Upper lobe of left lung (tissue), 6 donors: ENCODE measurements around the gene RECK. TPM values are rescaled to one million over a fixed set of nuclear protein-coding genes. Genes with fewer than 3 reads are reported as not detected.

Experiments used
- ATAC-seq, 2 donors: fragments of 200-7000 bp; cut with Tn5 transposase; one replicate each; pipeline ENCODE4 v1.9.1; 2022; ENCODE audit warnings: mild to moderate bottlenecking in 2 of 2, moderate library complexity in 2 of 2; ENCODE audit not compliant: low FRiP score in 2 of 2
- DNase-seq, 2 donors: peaks; one replicate each; pipeline ENCODE4 v3.0.0-alpha.2; 2019 to 2020
- H3K27ac ChIP-seq, 4 donors: fragments of 200-600 bp; sonication (generic); one replicate each; pipeline ENCODE4 v1.5.1; 2016 to 2019
- H3K27me3 ChIP-seq, 4 donors: fragments of 200-600 bp; sonication (generic); one replicate each; pipeline ENCODE4 v1.5.1; 2017 to 2019
- H3K36me3 ChIP-seq, 4 donors: fragments of 200-600 bp; sonication (generic); one replicate each; pipeline ENCODE4 v1.5.1; 2016 to 2019
- H3K4me1 ChIP-seq, 4 donors: fragments of 200-600 bp; sonication (generic); one replicate each; pipeline ENCODE4 v1.5.1; 2018 to 2019
- H3K4me3 ChIP-seq, 4 donors: fragments of 200-600 bp; sonication (generic); one replicate each; pipeline ENCODE4 v1.5.1; 2017 to 2019; ENCODE audit warnings: mild to moderate bottlenecking in 2 of 4, moderate library complexity in 1 of 4
- H3K9me3 ChIP-seq, 4 donors: fragments of 200-600 bp; sonication (generic); one replicate each; pipeline ENCODE4 v1.5.1; 2018 to 2019
- EP300 ChIP-seq, 4 donors: sonication (generic); formaldehyde crosslinking; IDR thresholded peaks; one replicate each; pipeline ENCODE4 v1.5.1; 2017; ENCODE audit warnings: antibody characterized with exemption in 4 of 4, control low read depth in 2 of 4
- POLR2A ChIP-seq, 4 donors: fragments of 450-650 bp; IDR thresholded peaks; one replicate each; pipeline ENCODE4 v1.5.1; 2016 to 2017; ENCODE audit warnings: antibody characterized with exemption in 4 of 4, mild to moderate bottlenecking in 2 of 4
- POLR2AphosphoS5 ChIP-seq, 2 donors: sonication (generic); formaldehyde crosslinking; IDR thresholded peaks; one replicate each; pipeline ENCODE4 v1.5.1; 2017; ENCODE audit warnings: antibody characterized with exemption in 2 of 2
- WGBS, 2 donors: methylation state at CpG; one replicate each; pipeline ENCODE4 v1.1.5; 2017 to 2018; 5-methylcytosine and 5-hydroxymethylcytosine counted together
- total RNA-seq, 6 donors: library from RNA; depleted of rRNA in 4 of 6; stranded (reverse); fragments of >200 nt in 4 of 6; gene quantifications; one replicate each; pipeline versions ENCODE4 v1.1.0 to v1.2.1, GENCODE V29; 2016 to 2021
- TF ChIP-seq, protein P1 (sequence below), 6 experiments: fragments of 450-650 bp in 4 of 6; fragments of 200-600 bp in 2 of 6; sonication (generic) in 2 of 6; IDR thresholded peaks; one replicate each; pipeline ENCODE4 v1.5.1; 2016 to 2019; ENCODE audit warnings: antibody characterized with exemption in 6 of 6
- donor health status: DM: no; HTN: no; CAD: no; lungs with moderate emphysema.
- donor health status: DM: no; HTN: yes; CAD: no; lungs with severe emphysema.

The RECK gene
- total RNA-seq, 6 donors from 2014 or later, result 8.4 to 17.6 (median 11.0) TPM

- H3K4me3 ChIP-seq, result no peak overlapping the region
- H3K27me3 ChIP-seq, result no peaks in the 10 kb centered on the region
- no peak for DNase-seq
- no peaks in the 10 kb centered on the region for H3K36me3 ChIP-seq
- TF ChIP-seq, protein P1, sequence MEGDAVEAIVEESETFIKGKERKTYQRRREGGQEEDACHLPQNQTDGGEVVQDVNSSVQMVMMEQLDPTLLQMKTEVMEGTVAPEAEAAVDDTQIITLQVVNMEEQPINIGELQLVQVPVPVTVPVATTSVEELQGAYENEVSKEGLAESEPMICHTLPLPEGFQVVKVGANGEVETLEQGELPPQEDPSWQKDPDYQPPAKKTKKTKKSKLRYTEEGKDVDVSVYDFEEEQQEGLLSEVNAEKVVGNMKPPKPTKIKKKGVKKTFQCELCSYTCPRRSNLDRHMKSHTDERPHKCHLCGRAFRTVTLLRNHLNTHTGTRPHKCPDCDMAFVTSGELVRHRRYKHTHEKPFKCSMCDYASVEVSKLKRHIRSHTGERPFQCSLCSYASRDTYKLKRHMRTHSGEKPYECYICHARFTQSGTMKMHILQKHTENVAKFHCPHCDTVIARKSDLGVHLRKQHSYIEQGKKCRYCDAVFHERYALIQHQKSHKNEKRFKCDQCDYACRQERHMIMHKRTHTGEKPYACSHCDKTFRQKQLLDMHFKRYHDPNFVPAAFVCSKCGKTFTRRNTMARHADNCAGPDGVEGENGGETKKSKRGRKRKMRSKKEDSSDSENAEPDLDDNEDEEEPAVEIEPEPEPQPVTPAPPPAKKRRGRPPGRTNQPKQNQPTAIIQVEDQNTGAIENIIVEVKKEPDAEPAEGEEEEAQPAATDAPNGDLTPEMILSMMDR (IDR thresholded peaks at IDR 0.05), result no peak
- TF ChIP-seq POLR2AphosphoS5 (IDR thresholded peaks at IDR 0.05) (no peak), POLR2A (IDR thresholded peaks at IDR 0.05) (no peak), EP300 (IDR thresholded peaks at IDR 0.05) (no peak)
- H3K9me3 ChIP-seq, result peaks cover 0 to 3% (median 0%) of the 10 kb centered on the region in 4 donors
- peaks cover 52 to 80% (median 64%) of the 10 kb centered on the region in 4 donors for H3K4me1 ChIP-seq
- WGBS, 2 donors, result 78 to 88% methylated on average over 4 of the region's 4 CpGs
- peak in 1 of 2 donors; percentile 28 for ATAC-seq
- peak overlapping the region in 2 of 4 donors; percentile 24 to 87 for H3K27ac ChIP-seq
Observed at GRCh38 chr9:36149197-36149596, 112.5 kb downstream of the RECK start.

DNA sequence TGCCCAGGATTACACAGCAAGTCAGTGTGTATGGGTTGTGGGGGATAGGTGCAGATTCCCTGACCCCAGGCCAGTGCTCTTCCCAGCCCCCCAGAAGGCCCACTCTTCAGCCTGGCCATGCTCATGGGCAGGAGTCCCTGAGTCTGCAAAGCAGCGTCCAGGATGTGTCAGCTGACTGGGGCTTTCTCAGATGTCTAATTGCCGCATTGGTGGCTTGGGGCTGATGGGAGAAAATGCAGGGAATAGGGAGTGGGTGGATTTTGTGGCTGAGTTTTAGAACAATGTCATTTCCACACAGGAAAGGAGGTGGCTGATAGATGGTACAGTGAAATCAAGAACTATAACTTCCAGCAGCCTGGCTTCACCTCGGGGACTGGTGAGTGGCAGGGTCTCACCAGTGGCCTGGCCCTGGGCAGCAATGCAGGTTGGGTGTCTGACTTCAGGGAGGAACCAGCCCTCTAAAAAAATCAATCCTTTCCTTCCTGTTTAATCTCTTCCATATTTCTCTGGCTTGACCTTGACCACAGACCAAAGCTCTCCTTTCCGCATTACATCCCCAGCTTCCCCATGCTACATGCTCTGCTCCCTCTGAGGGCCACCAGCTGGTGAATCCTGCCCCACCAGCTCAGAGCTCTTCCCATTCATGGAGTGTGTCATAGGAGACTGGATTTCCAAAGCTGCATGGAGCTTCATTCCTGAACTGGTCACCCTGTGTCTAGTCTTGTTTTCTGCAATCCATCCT, 114.0 kb downstream of the RECK start:
- peaks cover 0 to 3% (median 0%) of the 10 kb centered on the region in 4 donors for H3K9me3 ChIP-seq
- no peaks in the 10 kb centered on the region for H3K36me3 ChIP-seq
- 54 to 59% methylated on average over 4 of the region's 4 CpGs for WGBS, 2 donors
- peak overlapping the region; percentile 83 to 92 (median 86) for H3K27ac ChIP-seq
- no peak overlapping the region for H3K4me3 ChIP-seq
- H3K27me3 ChIP-seq, result no peaks in the 10 kb centered on the region
- H3K4me1 ChIP-seq, result peaks cover 43 to 71% (median 61%) of the 10 kb centered on the region in 4 donors
- TF ChIP-seq EP300 (IDR thresholded peaks at IDR 0.05) (no peak), POLR2A (IDR thresholded peaks at IDR 0.05) (no peak), POLR2AphosphoS5 (IDR thresholded peaks at IDR 0.05) (no peak)
- TF ChIP-seq, protein P1 (IDR thresholded peaks at IDR 0.05), result no peak
- ATAC-seq (peak in 1 of 2 donors; percentile 4), DNase-seq (no peak)

DNA sequence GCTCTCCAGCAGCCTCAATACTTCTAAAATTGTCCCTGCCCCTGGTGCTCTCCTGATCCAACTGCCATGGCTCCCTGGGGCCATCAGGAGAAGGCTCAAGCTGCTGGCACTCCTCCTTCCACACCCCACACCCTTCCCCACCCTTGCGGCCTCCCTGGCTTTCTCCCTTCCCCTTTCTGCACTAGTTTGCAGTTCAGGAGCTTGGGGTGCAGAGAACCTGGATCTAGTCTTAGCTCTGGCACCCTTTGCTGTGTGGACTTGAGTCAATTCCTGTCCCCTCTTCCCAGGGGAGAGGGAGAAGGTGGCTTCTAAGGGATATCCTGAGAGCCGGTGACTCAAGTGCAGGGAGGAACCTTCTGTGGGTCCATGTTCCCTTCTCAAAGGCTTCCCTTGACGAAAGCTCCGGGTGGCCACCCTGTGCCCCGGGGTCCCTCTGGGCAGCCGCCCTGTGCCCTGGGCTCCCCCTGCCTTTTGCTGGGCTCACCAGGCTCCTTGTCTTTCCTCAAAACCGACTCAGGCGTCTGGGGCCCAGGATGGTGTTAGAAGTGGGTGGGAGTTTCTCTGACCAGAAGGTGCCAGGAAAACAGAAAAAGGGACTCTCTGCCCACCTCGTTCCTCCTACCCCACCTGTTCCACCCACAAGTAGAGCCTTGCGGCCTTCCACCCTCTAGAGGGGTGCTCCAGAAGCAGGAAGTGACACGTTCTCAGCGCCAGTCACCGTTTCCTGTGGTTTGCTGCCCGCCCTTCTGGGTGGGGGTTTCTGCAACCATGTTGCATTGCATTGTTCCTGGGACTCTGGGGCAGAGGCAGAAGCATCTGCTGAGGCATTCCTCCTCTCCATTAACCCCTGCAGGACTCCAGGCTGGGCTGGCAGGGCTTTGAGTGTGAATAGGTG, 114.8 kb downstream of the RECK start:
- H3K4me3 ChIP-seq, result peak overlapping the region in 2 of 4 donors; percentile 7 to 14
- H3K27ac ChIP-seq, result peak overlapping the region; percentile 83 to 92 (median 86)
- DNase-seq (peak in 1 of 2 donors; percentile 86), ATAC-seq (peak; percentile 62 to 79)
- H3K36me3 ChIP-seq, result peaks cover 0 to 3% (median 1%) of the 10 kb centered on the region in 4 donors
- 47 to 54% methylated on average over 10 to 14 of the region's 14 CpGs for WGBS, 2 donors
- peaks cover 43 to 71% (median 61%) of the 10 kb centered on the region in 4 donors for H3K4me1 ChIP-seq
- peaks cover 0 to 2% (median 0%) of the 10 kb centered on the region in 4 donors for H3K9me3 ChIP-seq
- TF ChIP-seq, protein P1 (IDR thresholded peaks at IDR 0.05), result no peak
- TF ChIP-seq POLR2AphosphoS5 (IDR thresholded peaks at IDR 0.05) (peak; percentile 89 to 91), POLR2A (IDR thresholded peaks at IDR 0.05) (peak in 1 of 4 donors; percentile 63), EP300 (IDR thresholded peaks at IDR 0.05) (peak in 2 of 4 donors; percentile 74 to 82)
- no peaks in the 10 kb centered on the region for H3K27me3 ChIP-seq

GRCh38 chr9:36152741-36153438, 116.2 kb downstream of the RECK start:
- peaks cover 38 to 72% (median 57%) of the 10 kb centered on the region in 4 donors for H3K4me1 ChIP-seq
- ATAC-seq (no peak), DNase-seq (no peak)
- no peaks in the 10 kb centered on the region for H3K27me3 ChIP-seq
- H3K4me3 ChIP-seq, result no peak overlapping the region
- TF ChIP-seq, protein P1 (IDR thresholded peaks at IDR 0.05), result no peak
- TF ChIP-seq POLR2AphosphoS5 (IDR thresholded peaks at IDR 0.05) (no peak), POLR2A (IDR thresholded peaks at IDR 0.05) (no peak), EP300 (IDR thresholded peaks at IDR 0.05) (no peak)
- peaks cover 0 to 3% (median 0%) of the 10 kb centered on the region in 4 donors for H3K9me3 ChIP-seq
- H3K27ac ChIP-seq, result peak overlapping the region; percentile 31 to 87 (median 75)
- 92 to 94% methylated on average over 10 of the region's 10 CpGs for WGBS, 2 donors
- H3K36me3 ChIP-seq, result peaks cover 0 to 5% (median 2%) of the 10 kb centered on the region in 4 donors
